Psoas muscle (tissue), 8 donors: Measurements from ENCODE around the gene DHODH. TPM values are rescaled to one million over a fixed set of nuclear protein-coding genes. Genes with fewer than 3 reads are reported as not detected.
"Not testable (repeated sequence)": the region's sequence is repeated elsewhere in the genome, so short reads cannot be mapped to it uniquely, and the experiment has no call there.

Experiments used
- ATAC-seq, 4 donors: fragments of 200-7000 bp; cut with Tn5 transposase; one replicate each; pipeline ENCODE4 v1.9.1; 2020; ENCODE audit warnings: moderate library complexity in 3 of 4, mild to moderate bottlenecking in 2 of 4
- DNase-seq, 2 donors: peaks; one replicate each; pipeline ENCODE4 v3.0.0-alpha.2; 2020
- H3K27ac ChIP-seq: fragments of 200-600 bp; one replicate; pipeline ENCODE4 v1.8.0; 2022
- H3K27me3 ChIP-seq, 3 donors: fragments of 200-600 bp in 1 of 3; one replicate each; pipeline versions ENCODE4 v1.6.1 to v1.8.0; 2013 to 2022; ENCODE audit warnings: low read length in 2 of 3, mild to moderate bottlenecking in 2 of 3, moderate library complexity in 1 of 3; ENCODE audit not compliant: insufficient read depth in 3 of 3
- H3K36me3 ChIP-seq, 2 donors: fragments of 200-600 bp in 1 of 2; one replicate each; pipeline versions ENCODE4 v1.6.1 to v1.8.0; 2013 to 2022; ENCODE audit warnings: low read depth in 1 of 2, mild to moderate bottlenecking in 1 of 2, moderate library complexity in 1 of 2; ENCODE audit not compliant: insufficient read depth in 1 of 2
- H3K4me1 ChIP-seq: fragments of 200-600 bp; one replicate; pipeline ENCODE4 v1.8.0; 2022
- H3K4me3 ChIP-seq: fragments of 200-600 bp; one replicate; pipeline ENCODE4 v1.8.0; 2022; ENCODE audit warnings: mild to moderate bottlenecking
- H3K9me3 ChIP-seq: fragments of 200-600 bp; one replicate; pipeline ENCODE4 v1.8.0; 2022
- CTCF ChIP-seq: fragments of 200-600 bp; IDR thresholded peaks from one replicate; pipeline ENCODE4 v1.8.0; 2022; ENCODE audit warnings: antibody characterized with exemption
- WGBS, 3 donors: extraction: QIAGEN DNeasy Blood & Tissue Kit; methylation state at CpG; one replicate each; pipeline versions ENCODE4 v1.1.6 to v1.1.7; 2013; 5-methylcytosine and 5-hydroxymethylcytosine counted together
- intact Hi-C, 2 donors: fragments of 100-400 bp; cut with DNase I; formaldehyde crosslinking; loops; one replicate each; pipeline versions ENCODE4 v1.11.0 to v1.14.2; 2022
- polyA plus RNA-seq, 3 donors: library from polyadenylated mRNA; stranded (reverse); fragments of 200-250 nt; gene quantifications; one replicate each; pipeline ENCODE4 v1.2.3, GENCODE V29; 2013
- total RNA-seq, 4 donors: library from RNA; stranded (reverse); fragmentation: NEBNext Ultra II Directional in 2 of 4; extraction: Animal tissue kit (Norgen Biotek cat#: 25700) in 2 of 4; gene quantifications; one replicate each; pipeline versions ENCODE4 v1.2.1 to v1.2.4, GENCODE V29; 2021 to 2023
- donor health status: healthy with polysubstance abuse.
- donor health status: DM: no; HTN: no; CAD: no; lungs with moderate emphysema.
- donor health status: Bipolar disorder and iron deficiency.
- donor health status: healthy.
- donor health status: DM: yes; HTN: yes; CAD: no.
- donor health status: DM: no; HTN: no; CAD: no.
- donor health status: DM: no; HTN: no; CAD: no.
- donor health status: DM: yes; HTN: yes; CAD: no.

The DHODH gene
- total and polyA plus RNA-seq, 7 donors, result 7.3 to 13.4 (median 9.4) TPM

GRCh38 chr16:72072514-72073342 is 64.2 kb downstream of the DHODH start:
- intact Hi-C loops, result no loop called here
- no peaks in the 10 kb centered on the region for H3K9me3 ChIP-seq
- DNase-seq, result no peak
- ATAC-seq, result no peak
- no peak overlapping the region for H3K4me3 ChIP-seq
- no peak for TF ChIP-seq CTCF
- H3K27ac ChIP-seq, result no peak overlapping the region
- H3K27me3 ChIP-seq, result no peaks in the 10 kb centered on the region
- no peaks in the 10 kb centered on the region for H3K36me3 ChIP-seq
- 54 to 70% (median 59%) methylated on average over 12 of the region's 12 CpGs for WGBS, 3 donors
- peaks cover 11% of the 10 kb centered on the region for H3K4me1 ChIP-seq

DNA sequence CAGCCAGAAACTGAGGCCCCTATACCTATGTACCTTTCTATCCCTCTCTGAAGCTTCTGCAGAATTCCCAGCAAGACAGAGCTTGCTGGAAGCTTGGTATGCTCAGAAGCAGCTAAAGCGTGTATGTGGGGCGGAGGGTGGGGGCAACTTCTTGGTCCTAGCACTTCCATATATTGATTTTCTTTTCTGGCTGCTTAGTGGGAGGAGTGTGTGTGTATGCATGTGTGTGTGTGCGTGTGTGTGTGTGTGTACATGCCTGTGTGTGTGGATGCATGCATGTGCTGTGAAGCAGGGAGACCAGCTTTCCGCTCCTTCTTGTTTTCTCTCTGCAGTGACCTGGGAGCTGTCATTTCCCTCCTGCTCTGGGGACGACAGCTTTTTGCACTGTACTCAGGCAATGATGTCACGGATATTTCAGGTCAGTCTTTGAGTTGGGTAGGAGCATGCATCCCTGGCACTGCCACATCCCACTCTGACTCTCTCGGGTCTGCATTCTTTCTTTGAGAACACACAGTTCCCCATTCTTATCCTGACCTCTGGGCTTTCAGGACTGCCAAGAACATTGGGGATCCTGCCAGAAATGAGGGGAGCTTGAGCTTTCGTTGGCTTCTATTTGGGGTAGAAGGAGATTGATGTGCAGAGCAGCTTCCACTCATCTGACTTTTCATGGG is 65.2 kb downstream of the DHODH start:
- Histone ChIP-seq H3K36me3 (peaks cover 0 to 7% of the 10 kb centered on the region in 2 donors), H3K9me3 (no peaks in the 10 kb centered on the region), H3K4me1 (peaks cover 11% of the 10 kb centered on the region), H3K4me3 (no peak overlapping the region), H3K27me3 (no peaks in the 10 kb centered on the region), H3K27ac (no peak overlapping the region)
- whole genome bisulfite sequencing, 3 donors, result 49 to 62% (median 54%) methylated on average over 8 of the region's 8 CpGs
- intact Hi-C loops, result no loop called here
- DNase-seq (peak in 1 of 2 donors; percentile 59), ATAC-seq (peak; percentile 55 to 93 (median 91))
- no peak for TF ChIP-seq CTCF

GRCh38 chr16:72075067-72075466 is 66.5 kb downstream of the DHODH start:
- H3K4me3 ChIP-seq, ATAC-seq, H3K36me3 ChIP-seq, DNase-seq, H3K9me3 ChIP-seq, intact Hi-C loops, H3K27me3 ChIP-seq, H3K27ac ChIP-seq: not testable (repeated sequence)
- peaks cover 11% of the 10 kb centered on the region for H3K4me1 ChIP-seq
- WGBS, 3 donors, result 39 to 84% (median 49%) methylated on average over 1 to 2 of the region's 6 CpGs

Other genes starting within 250 kb of the DHODH start
- 10 to 100 TPM; 54.1 to 69.8 (median 62.8) TPM for gene AP1G1, start 199.9 kb upstream of the DHODH start, total RNA-seq
- gene AP1G1, start 199.9 kb upstream of the DHODH start, polyA plus RNA-seq, result 10 to 100 TPM; 19.7 to 67.3 (median 25.6) TPM
- gene ATXN1L, start 162.8 kb upstream of the DHODH start, total RNA-seq, result 10 to 100 TPM; 18.1 to 28.0 (median 22.4) TPM
- 10 to 100 TPM in 1 of 3 donors, 1 to 10 TPM in 2; 5.9 to 20.1 (median 5.9) TPM for gene ATXN1L, start 162.8 kb upstream of the DHODH start, polyA plus RNA-seq
- gene ZNF821, start 124.6 kb upstream of the DHODH start, total RNA-seq, result 1 to 10 TPM; 3.1 to 6.1 (median 4.3) TPM
- 1 to 10 TPM in 2 of 3 donors, under 1 TPM in 1; 0.87 to 4.7 (median 3.0) TPM for gene ZNF821, start 124.6 kb upstream of the DHODH start, polyA plus RNA-seq
- gene IST1, start 113.2 kb upstream of the DHODH start, total RNA-seq, result 100 to 1,000 TPM in 1 of 4 donors, 10 to 100 TPM in 3; 69.2 to 111 (median 81.6) TPM
- 100 to 1,000 TPM in 1 of 3 donors, 10 to 100 TPM in 2; 72.5 to 115 (median 85.4) TPM for gene IST1, start 113.2 kb upstream of the DHODH start, polyA plus RNA-seq
- gene PKD1L3, start 8.3 kb upstream of the DHODH start, total RNA-seq, result under 1 TPM in 3 of 4 donors, not detected in 1; 0.04 to 0.13 (median 0.08) TPM
- under 1 TPM in 1 of 3 donors, not detected in 2; 0.03 TPM for gene PKD1L3, start 8.3 kb upstream of the DHODH start, polyA plus RNA-seq
- 10 to 100 TPM in 2 of 4 donors, 1 to 10 TPM in 2; 2.6 to 17.3 (median 7.2) TPM for gene HP, start 45.8 kb downstream of the DHODH start, total RNA-seq
- gene HP, start 45.8 kb downstream of the DHODH start, polyA plus RNA-seq, result 10 to 100 TPM in 1 of 3 donors, 1 to 10 TPM in 2; 2.3 to 13.0 (median 9.3) TPM
- 1 to 10 TPM in 2 of 4 donors, under 1 TPM in 1, not detected in 1; 0.36 to 2.0 (median 1.8) TPM for gene HPR, start 54.5 kb downstream of the DHODH start, total RNA-seq
- 1 to 10 TPM in 1 of 3 donors, under 1 TPM in 2; 0.34 to 1.1 (median 0.49) TPM for gene HPR, start 54.5 kb downstream of the DHODH start, polyA plus RNA-seq
- gene TXNL4B, start 84.9 kb downstream of the DHODH start, total RNA-seq, result 10 to 100 TPM in 1 of 4 donors, 1 to 10 TPM in 3; 6.7 to 13.1 (median 8.7) TPM
- 10 to 100 TPM in 2 of 3 donors, 1 to 10 TPM in 1; 8.3 to 52.1 (median 20.7) TPM for gene TXNL4B, start 84.9 kb downstream of the DHODH start, polyA plus RNA-seq
- 10 to 100 TPM; 34.0 to 58.2 (median 50.2) TPM for gene DHX38, start 85.1 kb downstream of the DHODH start, total RNA-seq
- gene DHX38, start 85.1 kb downstream of the DHODH start, polyA plus RNA-seq, result 10 to 100 TPM; 32.8 to 71.9 (median 54.2) TPM
- under 1 TPM in 2 of 4 donors, not detected in 2; 0.16 to 0.21 TPM for gene PMFBP1, start 163.4 kb downstream of the DHODH start, total RNA-seq
- gene PMFBP1, start 163.4 kb downstream of the DHODH start, polyA plus RNA-seq, result under 1 TPM; 0.37 to 0.72 (median 0.40) TPM